ENCODE results near the gene MBOAT1.

- TF ChIP-seq CTCF (IDR thresholded peaks at IDR 0.05; ENCODE audit: insufficient read depth, low read length): no peak
- no peak for TF ChIP-seq POLR2AphosphoS5 (IDR thresholded peaks at IDR 0.05; ENCODE audit: low read depth)
- no peak for TF ChIP-seq REST (IDR thresholded peaks at IDR 0.05; ENCODE audit: insufficient replicate concordance, low read depth)
- no peak for TF ChIP-seq GABPA (IDR thresholded peaks at IDR 0.05; ENCODE audit: low read depth)
Observed at GRCh38 chr6:20221421-20221820, 9.2 kb upstream of the MBOAT1 start.

All from HL-60 (cell line).